Activated CD8-positive, alpha-beta T cell treated with anti-CD3 and anti-CD28 coated beads, Interleukin-2, amount 10 ng/mL, durations not matched to agents 7 days and 5 days (primary cell): Measurements from ENCODE around the gene RERE. TPM values are rescaled to one million over a fixed set of nuclear protein-coding genes. Genes with fewer than 3 reads are reported as not detected.

Experiments
- ATAC-seq: fragments of 150-1000 bp; cut with Tn5 transposase; one replicate; pipeline ENCODE4 v1.10.0; 2021; ENCODE audit warnings: moderate library complexity
- CTCF ChIA-PET: fragments of 350-600 bp; sonication (Branson Sonifier 250); formaldehyde crosslinking; loops from one replicate; lab custom pipeline; 2021; ENCODE audit warnings: antibody characterized with exemption; lab: Charles Lee
- POLR2A ChIA-PET: fragments of 350-600 bp; sonication (Branson Sonifier 250); formaldehyde crosslinking; loops from one replicate; lab custom pipeline; 2021; ENCODE audit warnings: antibody characterized with exemption; lab: Charles Lee
- DNase-seq: peaks from one replicate; pipeline ENCODE4 v3.0.0-alpha.2; 2020
- H3K27ac Mint-ChIP-seq: one replicate; pipeline ENCODE4 v1.8.0; 2021; ENCODE audit warnings: mild to moderate bottlenecking, mixed read lengths
- H3K27me3 Mint-ChIP-seq: one replicate; pipeline ENCODE4 v1.8.0; 2021; ENCODE audit warnings: low read depth, mixed read lengths
- H3K36me3 Mint-ChIP-seq: one replicate; pipeline ENCODE4 v1.8.0; 2021; ENCODE audit warnings: low read depth, mixed read lengths
- H3K4me1 Mint-ChIP-seq: one replicate; pipeline ENCODE4 v1.8.0; 2021; ENCODE audit warnings: low read depth, mixed read lengths
- H3K4me3 Mint-ChIP-seq: one replicate; pipeline ENCODE4 v1.8.0; 2021; ENCODE audit warnings: mild to moderate bottlenecking, mixed read lengths
- H3K9me3 Mint-ChIP-seq: one replicate; pipeline ENCODE4 v1.8.0; 2022; ENCODE audit warnings: mixed read lengths; ENCODE audit not compliant: insufficient read depth
- total RNA-seq, 2 experiments: library from RNA; stranded (reverse); gene quantifications; one replicate each; pipeline ENCODE4 v1.2.3, GENCODE V29; 2021

RERE gene
- total RNA-seq, 2 experiments from 2014 or later, result 37.4 to 44.7 TPM

- POLR2A ChIA-PET, result interaction anchor here (0.9 kb wide), 1 partner anchor 54 kb away, joined by 3 read pairs; no protein-coding TSS in a partner anchor
- no peak overlapping the region for H3K27ac Mint-ChIP-seq
- peaks cover 50% of the 10 kb centered on the region for H3K4me1 Mint-ChIP-seq
Measured at GRCh38 chr1:8646996-8647395, 170.4 kb downstream of the RERE start.

GRCh38 chr1:8646189-8646588, 171.3 kb downstream of the RERE start:
- peaks cover 8% of the 10 kb centered on the region for H3K36me3 Mint-ChIP-seq
- no peak overlapping the region for H3K27ac Mint-ChIP-seq
- ChIA-PET CTCF (interaction anchor here (1.0 kb wide), 1 partner anchor 62 kb away, joined by 5 read pairs; no protein-coding TSS in a partner anchor), POLR2A (no interaction called here)
- no peaks in the 10 kb centered on the region for H3K9me3 Mint-ChIP-seq
- DNase-seq (no peak), ATAC-seq (no peak)
- peaks cover 42% of the 10 kb centered on the region for H3K4me1 Mint-ChIP-seq
- no peaks in the 10 kb centered on the region for H3K27me3 Mint-ChIP-seq
- H3K4me3 Mint-ChIP-seq, result no peak overlapping the region

More at GRCh38 chr1:8646996-8647395, 170.4 kb downstream of the RERE start:
- DNase-seq (no peak), ATAC-seq (no peak)
- H3K9me3 Mint-ChIP-seq, result no peaks in the 10 kb centered on the region
- CTCF ChIA-PET, result interaction anchor here (0.9 to 5.8 kb wide), 3 partner anchors 9 to 44 kb away, joined by 3 to 38 read pairs (median 3); no protein-coding TSS in a partner anchor
- H3K27me3 Mint-ChIP-seq, result no peaks in the 10 kb centered on the region
- H3K36me3 Mint-ChIP-seq, result peaks cover 10% of the 10 kb centered on the region
- no peak overlapping the region for H3K4me3 Mint-ChIP-seq

GRCh38 chr1:8643542-8644536, 173.6 kb downstream of the RERE start:
- no peak for DNase-seq
- Mint-ChIP-seq H3K27ac (no peak overlapping the region), H3K27me3 (no peaks in the 10 kb centered on the region), H3K36me3 (peaks cover 4% of the 10 kb centered on the region), H3K9me3 (no peaks in the 10 kb centered on the region), H3K4me3 (no peak overlapping the region), H3K4me1 (peaks cover 31% of the 10 kb centered on the region)
- ChIA-PET CTCF (interaction anchor here (0.7 to 1.5 kb wide), 4 partner anchors 27 to 99 kb away, joined by 3 to 4 read pairs (median 3); no protein-coding TSS in a partner anchor), POLR2A (no interaction called here)
- no peak for ATAC-seq

GRCh38 chr1:8642114-8642513, 175.3 kb downstream of the RERE start:
- CTCF ChIA-PET, result interaction anchor here (1.0 kb wide), 1 partner anchor 29 kb away, joined by 3 read pairs; no protein-coding TSS in a partner anchor
- Mint-ChIP-seq H3K4me1 (peaks cover 15% of the 10 kb centered on the region), H3K9me3 (no peaks in the 10 kb centered on the region), H3K27me3 (no peaks in the 10 kb centered on the region), H3K27ac (no peak overlapping the region), H3K4me3 (no peak overlapping the region), H3K36me3 (peaks cover 4% of the 10 kb centered on the region)
- ATAC-seq (no peak), DNase-seq (no peak)
- POLR2A ChIA-PET, result no interaction called here

- no peaks in the 10 kb centered on the region for H3K9me3 Mint-ChIP-seq
- CTCF ChIA-PET, result interaction anchor here (0.8 to 1.9 kb wide), 4 partner anchors 10 to 80 kb away, joined by 3 to 9 read pairs (median 4); no protein-coding TSS in a partner anchor
- no peak for ATAC-seq
Measured at GRCh38 chr1:8641377-8641997, 176.0 kb downstream of the RERE start.

GRCh38 chr1:8640950-8641349, 176.5 kb downstream of the RERE start:
- POLR2A ChIA-PET, result no interaction called here
- H3K4me1 Mint-ChIP-seq, result peaks cover 10% of the 10 kb centered on the region
- CTCF ChIA-PET, result interaction anchor here (0.8 to 2.0 kb wide), 5 partner anchors 11 to 80 kb away, joined by 3 to 9 read pairs (median 5); no protein-coding TSS in a partner anchor
- no peak overlapping the region for H3K27ac Mint-ChIP-seq
- ATAC-seq (no peak), DNase-seq (no peak)
- H3K36me3 Mint-ChIP-seq, result peaks cover 2% of the 10 kb centered on the region
- H3K27me3 Mint-ChIP-seq, result no peaks in the 10 kb centered on the region
- H3K4me3 Mint-ChIP-seq, result no peak overlapping the region
- no peaks in the 10 kb centered on the region for H3K9me3 Mint-ChIP-seq

More at GRCh38 chr1:8641377-8641997, 176.0 kb downstream of the RERE start:
- POLR2A ChIA-PET, result no interaction called here
- Mint-ChIP-seq H3K36me3 (peaks cover 4% of the 10 kb centered on the region), H3K4me1 (peaks cover 12% of the 10 kb centered on the region), H3K4me3 (no peak overlapping the region), H3K27ac (no peak overlapping the region), H3K27me3 (no peaks in the 10 kb centered on the region)
- DNase-seq, result no peak

GRCh38 chr1:8639148-8639547, 178.3 kb downstream of the RERE start:
- POLR2A ChIA-PET, result no interaction called here
- peaks cover 10% of the 10 kb centered on the region for H3K4me1 Mint-ChIP-seq
- no peaks in the 10 kb centered on the region for H3K27me3 Mint-ChIP-seq
- H3K4me3 Mint-ChIP-seq, result no peak overlapping the region
- CTCF ChIA-PET, result interaction anchor here (0.5 to 2.0 kb wide), 2 partner anchors 9 to 476 kb away, joined by 3 to 7 read pairs; no protein-coding TSS in a partner anchor
- ATAC-seq (no peak), DNase-seq (no peak)
- no peak overlapping the region for H3K27ac Mint-ChIP-seq
- H3K36me3 Mint-ChIP-seq, result no peaks in the 10 kb centered on the region
- H3K9me3 Mint-ChIP-seq, result no peaks in the 10 kb centered on the region

GRCh38 chr1:8633741-8634501, 183.5 kb downstream of the RERE start:
- no peaks in the 10 kb centered on the region for H3K27me3 Mint-ChIP-seq
- H3K9me3 Mint-ChIP-seq, result no peaks in the 10 kb centered on the region
- no peak overlapping the region for H3K27ac Mint-ChIP-seq
- no peaks in the 10 kb centered on the region for H3K36me3 Mint-ChIP-seq
- no peak overlapping the region for H3K4me3 Mint-ChIP-seq
- DNase-seq (no peak), ATAC-seq (no peak)
- ChIA-PET POLR2A (no interaction called here), CTCF (interaction anchor here (0.7 kb wide), 1 partner anchor 14 kb away, joined by 5 read pairs; no protein-coding TSS in a partner anchor)
- H3K4me1 Mint-ChIP-seq, result peaks cover 17% of the 10 kb centered on the region

- peaks cover 17% of the 10 kb centered on the region for H3K4me1 Mint-ChIP-seq
- H3K4me3 Mint-ChIP-seq, result no peak overlapping the region
- ATAC-seq (no peak), DNase-seq (no peak)
- H3K27me3 Mint-ChIP-seq, result no peaks in the 10 kb centered on the region
- H3K27ac Mint-ChIP-seq, result no peak overlapping the region
- H3K36me3 Mint-ChIP-seq, result no peaks in the 10 kb centered on the region
- POLR2A ChIA-PET, result no interaction called here
- H3K9me3 Mint-ChIP-seq, result no peaks in the 10 kb centered on the region
- CTCF ChIA-PET, result no interaction called here
Measured at GRCh38 chr1:8632102-8632501, 185.3 kb downstream of the RERE start.

GRCh38 chr1:8631163-8631562, 186.3 kb downstream of the RERE start:
- ATAC-seq (no peak), DNase-seq (no peak)
- H3K27ac Mint-ChIP-seq, result no peak overlapping the region
- peaks cover 25% of the 10 kb centered on the region for H3K4me1 Mint-ChIP-seq
- ChIA-PET CTCF (no interaction called here), POLR2A (no interaction called here)
- no peaks in the 10 kb centered on the region for H3K36me3 Mint-ChIP-seq
- no peaks in the 10 kb centered on the region for H3K27me3 Mint-ChIP-seq
- H3K4me3 Mint-ChIP-seq, result no peak overlapping the region
- no peaks in the 10 kb centered on the region for H3K9me3 Mint-ChIP-seq
